GM19397 (cell line): ENCODE results near the gene SNX19.
A peak's percentile ranks its signal among the peaks of the same experiment; 100 is the strongest.
"Not testable (repeated sequence)": the region's sequence is repeated elsewhere in the genome, so short reads cannot be mapped to it uniquely, and the experiment has no call there.

Source experiments
- ATAC-seq: cut with Tn5 transposase; IDR thresholded peaks from one replicate; pipeline ENCODE4 v1.9.1; 2021; ENCODE audit warnings: mild to moderate bottlenecking, moderate library complexity; ENCODE audit not compliant: unreplicated experiment

The SNX19 gene, protein sequence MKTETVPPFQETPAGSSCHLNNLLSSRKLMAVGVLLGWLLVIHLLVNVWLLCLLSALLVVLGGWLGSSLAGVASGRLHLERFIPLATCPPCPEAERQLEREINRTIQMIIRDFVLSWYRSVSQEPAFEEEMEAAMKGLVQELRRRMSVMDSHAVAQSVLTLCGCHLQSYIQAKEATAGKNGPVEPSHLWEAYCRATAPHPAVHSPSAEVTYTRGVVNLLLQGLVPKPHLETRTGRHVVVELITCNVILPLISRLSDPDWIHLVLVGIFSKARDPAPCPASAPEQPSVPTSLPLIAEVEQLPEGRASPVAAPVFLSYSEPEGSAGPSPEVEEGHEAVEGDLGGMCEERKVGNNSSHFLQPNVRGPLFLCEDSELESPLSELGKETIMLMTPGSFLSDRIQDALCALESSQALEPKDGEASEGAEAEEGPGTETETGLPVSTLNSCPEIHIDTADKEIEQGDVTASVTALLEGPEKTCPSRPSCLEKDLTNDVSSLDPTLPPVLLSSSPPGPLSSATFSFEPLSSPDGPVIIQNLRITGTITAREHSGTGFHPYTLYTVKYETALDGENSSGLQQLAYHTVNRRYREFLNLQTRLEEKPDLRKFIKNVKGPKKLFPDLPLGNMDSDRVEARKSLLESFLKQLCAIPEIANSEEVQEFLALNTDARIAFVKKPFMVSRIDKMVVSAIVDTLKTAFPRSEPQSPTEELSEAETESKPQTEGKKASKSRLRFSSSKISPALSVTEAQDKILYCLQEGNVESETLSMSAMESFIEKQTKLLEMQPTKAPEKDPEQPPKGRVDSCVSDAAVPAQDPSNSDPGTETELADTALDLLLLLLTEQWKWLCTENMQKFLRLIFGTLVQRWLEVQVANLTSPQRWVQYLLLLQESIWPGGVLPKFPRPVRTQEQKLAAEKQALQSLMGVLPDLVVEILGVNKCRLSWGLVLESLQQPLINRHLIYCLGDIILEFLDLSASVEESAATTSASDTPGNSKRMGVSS

DNA sequence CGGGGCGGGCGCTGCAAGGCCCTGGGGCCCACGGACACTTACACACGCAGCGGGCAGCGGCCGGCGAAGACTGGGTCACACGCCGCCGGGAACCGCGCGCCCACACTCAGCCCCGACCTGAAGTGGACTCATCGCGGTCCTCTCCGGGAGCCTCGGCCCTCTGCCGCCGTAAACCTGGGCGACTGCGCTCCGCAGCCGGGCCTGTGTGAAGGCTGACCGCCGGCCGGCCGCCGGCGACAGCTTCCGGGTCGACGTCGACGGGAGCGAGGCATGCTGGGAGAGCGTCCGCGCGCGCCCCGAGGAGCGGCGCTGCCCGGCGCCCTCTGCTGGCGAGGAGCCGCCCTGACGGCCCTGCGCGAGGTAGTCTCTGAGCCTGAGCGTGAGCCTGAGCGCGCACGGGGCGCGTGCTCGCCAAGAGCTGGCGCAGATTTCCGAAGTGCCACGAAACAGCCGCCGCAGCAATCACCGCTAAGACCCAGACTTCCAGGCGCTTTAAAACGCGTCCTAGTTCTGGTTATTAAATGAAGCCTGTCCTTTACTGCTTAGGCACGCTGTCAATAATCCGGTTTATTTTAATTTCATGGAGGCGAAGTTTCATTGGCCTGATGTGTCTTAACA is at the start of gene SNX19:
Gene SNX19 (minus strand): TSS at position 242 of the 618 bp plus-strand sequence. CDS start 540 bp downstream, outside the sequence.
- ATAC-seq = peak; percentile 98

DNA sequence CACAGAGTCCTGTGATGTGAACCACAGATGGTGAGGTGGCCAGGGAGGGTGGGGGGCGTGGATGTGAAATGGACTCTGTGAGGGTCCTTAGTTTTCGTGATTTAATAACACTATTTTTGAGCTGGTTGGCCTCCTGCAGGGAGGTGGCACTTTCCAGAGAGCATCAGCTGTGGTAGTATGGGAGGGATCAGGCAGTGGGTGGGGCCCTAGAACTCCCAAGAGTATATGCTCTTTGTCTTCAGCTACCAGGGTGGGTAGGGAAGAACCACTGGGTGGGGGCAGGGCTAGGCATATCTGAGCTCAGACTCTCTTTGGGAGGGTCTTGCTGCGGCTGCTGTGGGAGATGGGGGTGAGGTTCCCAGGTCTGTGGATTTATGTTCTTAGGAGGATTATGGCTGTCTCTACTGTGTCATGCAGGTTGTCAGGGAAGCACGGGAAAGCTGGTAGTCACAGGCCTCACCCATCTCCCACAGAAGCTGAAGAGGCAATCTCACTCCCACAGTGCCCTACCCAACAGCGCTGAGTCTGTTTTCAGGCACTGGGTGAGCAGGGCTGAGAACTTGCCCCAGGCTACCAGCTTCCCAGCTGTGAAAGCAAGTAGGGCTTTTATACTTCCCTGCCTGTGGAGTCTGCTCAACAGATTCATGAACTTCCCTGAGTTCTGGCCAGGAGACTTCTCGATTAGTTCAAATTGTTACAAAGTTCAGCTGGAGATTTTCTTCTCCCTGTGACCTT is 47.9 kb upstream of the SNX19 start:
- ATAC-seq = no peak

DNA sequence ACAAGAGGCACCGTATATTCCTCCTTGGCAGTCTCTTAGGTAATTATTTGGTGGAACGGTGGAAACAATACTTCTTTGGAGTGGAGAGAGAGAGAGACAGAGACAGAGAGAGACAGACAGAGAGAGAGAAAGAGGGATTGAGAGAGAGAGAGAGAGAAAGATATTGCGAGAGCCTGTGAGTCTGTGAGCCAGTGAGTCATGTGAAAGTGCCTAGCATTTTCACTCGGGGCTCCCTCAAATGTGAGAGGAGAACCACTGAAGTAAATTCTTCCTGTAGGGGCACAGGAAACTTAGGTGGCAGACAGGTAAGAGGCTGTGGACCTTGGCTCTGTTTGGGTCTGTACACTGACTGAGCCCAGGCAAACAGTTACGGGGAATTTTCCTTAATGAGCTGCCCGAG is 31.6 kb upstream of the SNX19 start:
- ATAC-seq = no peak

DNA sequence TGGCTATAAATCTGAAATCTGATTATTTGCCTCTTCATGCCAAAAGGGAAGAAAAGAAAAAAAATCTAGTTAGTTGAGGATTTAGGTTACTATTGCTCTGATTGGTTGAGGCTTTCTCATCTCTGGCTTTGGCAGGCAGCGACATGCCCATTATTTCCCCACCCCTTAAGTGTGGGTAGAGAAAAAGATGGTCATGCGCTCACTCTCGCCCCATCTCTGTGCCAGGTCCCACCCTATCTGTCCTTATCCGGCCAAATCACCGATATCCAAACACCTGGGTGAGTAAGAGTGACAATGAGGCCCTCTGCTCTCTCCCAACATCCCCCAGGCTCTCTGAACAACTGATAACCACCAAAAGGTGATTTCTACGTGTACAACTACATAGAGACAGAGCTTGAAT is 31.2 kb upstream of the SNX19 start:
- no peak for ATAC-seq

DNA sequence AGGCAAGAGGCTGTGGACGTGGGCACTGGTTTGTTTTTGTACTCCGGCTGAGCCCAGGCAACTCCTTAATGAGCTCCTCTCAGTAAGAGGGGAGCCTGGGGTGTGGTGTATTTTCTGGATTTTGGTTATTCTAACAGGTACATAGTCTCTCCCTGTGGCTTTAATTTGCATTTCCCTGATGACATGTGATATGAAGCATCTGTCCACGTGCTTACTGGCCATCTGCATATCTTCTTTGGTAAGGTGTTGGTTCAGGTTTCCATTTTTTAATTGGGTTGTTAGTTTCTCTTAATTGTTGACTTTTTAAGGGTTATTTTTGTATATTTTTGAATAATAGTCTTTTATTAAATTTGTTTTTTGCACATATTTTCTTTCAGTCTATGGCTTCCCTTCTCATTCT is 30.8 kb upstream of the SNX19 start:
- ATAC-seq = no peak

DNA sequence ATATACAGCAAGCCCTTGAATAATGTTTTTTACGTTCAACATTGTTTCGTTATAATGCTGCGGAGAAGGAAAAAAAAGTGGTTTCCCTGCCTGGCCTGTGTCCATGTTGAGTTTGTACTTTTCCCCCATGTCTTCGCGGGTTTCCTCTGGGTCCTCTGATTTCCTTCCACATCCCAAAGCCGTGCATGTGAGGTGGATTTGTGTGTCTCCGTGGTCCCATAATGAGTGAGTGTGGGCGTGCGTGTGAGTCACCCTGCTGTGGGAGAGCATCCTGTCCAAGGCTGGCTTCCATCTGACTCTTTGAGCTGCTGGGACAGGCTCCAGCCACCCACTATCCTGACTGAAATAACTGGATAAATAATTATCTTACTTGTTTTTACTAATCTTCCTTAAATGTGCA is 29.6 kb upstream of the SNX19 start:
- ATAC-seq = no peak

DNA sequence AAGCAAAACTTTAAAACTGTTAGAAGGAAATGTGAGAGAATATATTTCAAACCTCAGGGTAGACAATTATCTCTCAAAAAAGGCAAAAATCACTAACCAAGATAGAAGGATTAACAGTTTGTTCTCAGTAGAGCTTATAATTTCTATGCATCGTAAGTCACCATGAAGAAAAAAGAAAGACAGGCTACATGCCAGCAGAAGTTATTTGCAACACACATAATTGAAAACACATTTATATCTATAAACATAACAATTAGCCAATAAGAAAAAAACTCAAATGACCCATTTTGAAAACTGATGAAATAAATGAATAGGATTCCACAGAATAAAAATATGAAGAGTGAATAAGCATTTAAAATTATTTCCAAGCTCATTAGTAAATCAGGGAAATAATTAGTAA is 24.4 kb upstream of the SNX19 start:
- ATAC-seq = no peak

DNA sequence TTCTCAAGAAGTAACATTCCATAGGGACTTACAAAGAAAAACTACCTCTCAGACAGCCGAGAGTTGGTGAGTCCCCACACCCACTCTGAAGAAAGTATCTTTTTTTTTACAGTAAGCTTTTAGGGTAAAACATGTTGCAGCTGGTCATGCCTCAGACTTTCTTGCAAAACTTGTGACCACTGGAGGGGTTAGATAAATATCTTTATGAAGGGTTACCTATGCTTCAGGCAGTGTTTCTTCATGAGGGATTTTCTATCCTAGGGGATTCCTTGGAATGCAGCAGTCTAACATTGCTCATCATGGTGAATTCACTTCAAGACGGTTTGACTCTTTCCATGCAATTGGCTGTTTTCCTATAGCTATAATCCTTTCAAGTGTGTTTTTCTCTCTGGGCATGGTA is 20.8 kb upstream of the SNX19 start:
- ATAC-seq = no peak

DNA sequence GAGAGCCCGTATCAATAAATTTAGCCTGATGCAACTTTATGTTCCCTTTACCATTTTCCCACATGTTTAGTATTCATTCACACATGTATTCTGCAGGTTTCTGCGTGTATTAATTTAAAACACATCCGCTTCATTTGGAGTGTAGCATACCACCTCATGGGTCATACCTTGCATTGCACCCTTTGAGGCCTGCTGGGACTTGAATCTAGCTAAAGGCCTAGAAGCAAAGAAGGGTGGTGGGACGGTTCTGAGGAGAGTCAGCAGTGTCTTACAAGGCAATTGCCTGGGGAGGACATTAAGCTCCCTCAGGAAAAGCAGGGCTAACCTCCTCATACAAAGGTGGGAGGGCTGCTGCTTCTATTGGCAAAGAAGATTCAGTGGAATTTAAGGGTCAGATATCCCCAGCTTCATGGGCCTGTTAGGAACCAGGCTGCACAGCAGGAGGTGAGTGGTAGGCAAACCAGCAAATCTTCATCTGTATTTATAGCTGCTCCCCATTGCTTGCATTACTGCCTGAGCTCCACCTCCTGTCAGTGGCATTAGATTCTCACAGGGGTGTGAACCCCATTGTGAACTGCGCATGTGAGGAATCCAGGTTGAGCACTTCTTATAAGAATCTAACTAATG is 15.9 kb upstream of the SNX19 start:
- ATAC-seq = no peak

DNA sequence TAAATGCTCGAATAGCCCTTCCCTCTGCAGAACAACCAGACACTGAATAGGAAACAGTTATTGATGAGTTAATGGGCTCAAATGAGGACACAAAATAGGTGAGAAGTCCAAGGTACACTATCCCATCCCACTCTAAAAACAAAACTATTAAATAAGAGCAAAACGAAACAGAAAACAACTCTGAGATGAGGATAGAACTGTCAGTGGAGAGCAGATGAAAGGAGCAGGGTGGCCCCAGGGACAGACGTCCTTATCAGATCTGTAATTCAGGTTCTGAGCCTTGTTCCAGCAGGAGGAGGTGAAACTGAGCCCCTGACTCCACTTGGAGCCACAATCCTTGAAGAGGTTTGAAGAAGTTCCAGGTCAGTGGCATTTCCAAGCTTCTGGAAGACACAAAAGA is 8.5 kb upstream of the SNX19 start:
- no peak for ATAC-seq

DNA sequence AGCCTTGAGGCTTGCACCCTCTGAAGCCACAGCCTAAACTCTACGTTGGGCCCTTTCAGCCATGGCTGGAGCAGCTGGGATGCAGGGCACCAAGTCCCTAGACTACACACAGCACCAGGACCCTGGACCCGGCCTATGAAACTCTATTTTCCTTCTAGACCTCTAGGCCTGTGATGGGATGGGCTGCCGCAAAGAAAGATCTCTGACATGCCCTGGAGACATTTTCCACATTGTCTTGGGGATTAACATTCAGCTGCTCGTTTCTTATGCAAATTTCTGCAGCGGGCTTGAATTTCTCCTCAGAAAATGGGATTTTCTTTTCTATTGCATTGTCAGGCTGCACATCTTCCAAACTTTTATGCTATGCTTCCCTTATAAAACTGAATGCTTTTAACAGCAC is 4.3 kb upstream of the SNX19 start:
- not testable (repeated sequence) for ATAC-seq

DNA sequence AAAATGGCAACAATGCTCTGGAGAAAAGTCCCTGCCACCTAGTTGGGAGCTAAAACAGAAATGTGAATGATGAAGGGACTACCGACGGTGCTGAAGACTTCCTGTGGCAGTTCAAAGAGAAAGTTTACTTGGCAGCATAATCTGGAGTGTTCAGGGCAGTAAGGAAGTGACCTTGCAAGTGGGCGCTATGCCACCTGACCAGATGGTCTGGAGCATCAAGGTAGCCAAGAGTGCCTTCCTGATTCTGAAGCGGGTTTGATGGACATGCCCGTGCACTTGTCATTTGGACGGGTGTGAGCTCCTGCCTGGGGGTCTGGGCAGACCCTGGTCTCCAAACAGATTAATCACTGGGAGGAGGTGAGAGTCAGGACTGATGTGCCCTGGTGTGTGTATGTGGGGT is 1.8 kb upstream of the SNX19 start:
- ATAC-seq = no peak

DNA sequence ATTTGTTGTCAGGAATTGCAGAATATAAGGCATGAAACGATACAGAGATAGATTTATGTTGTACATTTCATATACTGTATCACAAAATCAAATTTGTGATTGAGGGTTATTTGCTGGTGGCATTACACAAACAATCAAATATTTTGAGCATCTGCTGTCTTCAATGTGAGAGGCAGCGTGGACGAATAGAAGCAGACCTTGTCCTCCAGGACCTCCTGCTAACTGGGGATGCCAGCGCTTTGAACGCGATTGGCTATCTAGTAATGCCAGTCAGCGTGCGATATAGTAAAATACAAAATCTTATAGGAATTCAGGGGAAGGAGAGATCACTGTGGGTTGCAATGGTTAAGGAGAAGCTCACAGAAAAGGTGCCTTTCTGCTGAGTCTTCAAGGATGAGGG is 631 bp upstream of the SNX19 start:
- ATAC-seq = no peak

DNA sequence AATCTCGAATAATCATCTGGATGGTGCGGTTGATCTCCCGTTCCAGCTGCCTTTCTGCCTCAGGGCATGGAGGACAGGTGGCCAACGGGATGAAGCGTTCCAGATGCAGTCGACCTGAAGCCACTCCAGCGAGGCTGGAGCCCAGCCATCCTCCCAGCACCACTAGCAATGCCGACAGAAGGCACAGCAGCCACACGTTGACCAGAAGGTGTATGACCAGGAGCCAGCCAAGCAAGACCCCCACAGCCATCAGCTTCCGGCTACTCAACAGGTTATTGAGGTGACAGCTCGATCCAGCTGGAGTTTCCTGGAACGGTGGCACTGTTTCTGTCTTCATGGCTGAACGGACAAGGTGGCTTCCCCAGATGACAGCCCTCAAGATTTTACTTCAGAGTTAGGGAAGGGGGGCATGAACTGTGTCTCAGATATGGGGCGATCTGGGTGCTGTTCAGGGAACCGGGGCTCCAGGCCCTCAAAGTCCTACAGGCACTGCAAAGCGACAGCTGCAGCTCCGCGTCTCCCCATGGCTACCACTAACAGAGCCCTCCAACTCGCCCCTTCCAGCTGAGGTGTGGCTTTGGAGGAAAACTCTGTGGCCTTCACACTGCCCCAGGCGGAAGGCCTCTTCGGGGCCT is 559 bp downstream of the SNX19 start:
- ATAC-seq = peak; percentile 3

DNA sequence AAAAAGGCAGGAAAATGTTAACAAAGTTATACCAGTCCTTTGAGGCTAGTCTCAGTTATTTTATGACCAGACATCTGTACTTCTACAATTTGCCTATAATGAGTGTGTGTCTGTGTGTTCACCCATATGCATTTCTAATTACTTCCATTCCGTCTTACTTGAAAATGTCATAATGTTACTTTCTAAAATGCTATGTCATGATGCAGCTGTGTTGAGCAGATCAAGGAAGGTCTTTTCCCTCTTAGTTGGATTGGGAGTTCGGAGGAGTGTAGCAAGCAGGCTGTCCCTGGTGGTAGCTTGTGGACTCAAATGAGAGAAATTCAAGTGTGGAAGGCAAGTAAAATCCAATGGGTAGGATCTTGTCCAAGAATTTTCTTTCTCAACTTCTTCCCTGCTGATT is 3.0 kb downstream of the SNX19 start:
- no peak for ATAC-seq

DNA sequence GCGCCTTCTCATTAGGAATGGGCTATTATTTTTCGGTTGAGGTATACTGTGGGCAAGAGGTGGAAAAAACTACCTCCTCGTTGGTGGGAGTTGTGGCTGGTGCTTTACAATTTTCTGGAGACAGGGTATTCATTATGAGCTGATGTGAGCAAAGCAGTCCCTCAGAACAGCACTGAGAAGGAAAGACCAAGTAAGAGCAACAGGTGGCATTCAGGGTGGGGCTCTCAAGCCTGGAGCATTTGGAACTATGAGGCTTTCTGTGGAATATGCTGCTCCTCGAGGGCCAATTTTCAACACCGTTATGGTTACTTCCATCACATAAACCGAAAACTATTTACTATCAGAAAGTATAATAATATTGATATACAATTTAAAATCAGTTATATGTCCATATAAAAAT is 3.7 kb downstream of the SNX19 start:
- ATAC-seq = no peak

DNA sequence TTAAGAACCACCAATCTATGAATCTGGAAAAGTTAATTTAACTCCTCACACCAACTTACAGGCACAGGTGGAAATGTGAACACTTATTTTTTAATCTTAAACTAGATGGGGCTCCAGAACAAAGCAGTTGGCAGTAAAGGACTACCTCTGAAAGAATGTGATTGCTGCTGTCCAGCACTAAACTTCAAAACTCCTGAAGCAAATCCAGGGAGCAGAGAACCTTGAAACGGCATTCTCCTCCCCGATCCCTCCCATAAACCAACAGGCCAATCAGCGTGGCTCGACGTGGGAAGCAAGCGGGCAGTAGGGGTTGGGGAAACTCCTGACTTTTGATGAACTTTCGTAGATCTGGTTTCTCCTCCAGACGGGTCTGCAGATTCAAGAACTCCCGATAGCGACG is 5.0 kb downstream of the SNX19 start:
- no peak for ATAC-seq

DNA sequence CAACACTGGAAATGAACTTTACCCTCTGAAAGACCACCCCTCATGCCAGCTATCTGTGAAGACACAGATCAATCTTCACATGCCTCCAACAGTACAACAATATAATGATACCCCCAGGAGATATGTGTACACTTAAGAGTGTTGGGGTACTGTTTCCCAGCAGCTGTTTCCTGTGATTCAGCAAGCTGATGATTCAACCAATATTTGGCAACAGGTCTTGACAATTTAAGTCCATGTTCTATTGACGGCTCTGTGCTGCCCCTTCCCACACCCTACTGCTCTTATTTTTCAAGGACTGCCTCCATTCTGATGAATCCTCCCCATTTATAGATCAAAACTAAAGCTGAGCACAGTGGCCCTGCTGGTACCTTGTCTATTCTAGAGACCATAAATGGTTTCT is 6.6 kb downstream of the SNX19 start:
- ATAC-seq = no peak

DNA sequence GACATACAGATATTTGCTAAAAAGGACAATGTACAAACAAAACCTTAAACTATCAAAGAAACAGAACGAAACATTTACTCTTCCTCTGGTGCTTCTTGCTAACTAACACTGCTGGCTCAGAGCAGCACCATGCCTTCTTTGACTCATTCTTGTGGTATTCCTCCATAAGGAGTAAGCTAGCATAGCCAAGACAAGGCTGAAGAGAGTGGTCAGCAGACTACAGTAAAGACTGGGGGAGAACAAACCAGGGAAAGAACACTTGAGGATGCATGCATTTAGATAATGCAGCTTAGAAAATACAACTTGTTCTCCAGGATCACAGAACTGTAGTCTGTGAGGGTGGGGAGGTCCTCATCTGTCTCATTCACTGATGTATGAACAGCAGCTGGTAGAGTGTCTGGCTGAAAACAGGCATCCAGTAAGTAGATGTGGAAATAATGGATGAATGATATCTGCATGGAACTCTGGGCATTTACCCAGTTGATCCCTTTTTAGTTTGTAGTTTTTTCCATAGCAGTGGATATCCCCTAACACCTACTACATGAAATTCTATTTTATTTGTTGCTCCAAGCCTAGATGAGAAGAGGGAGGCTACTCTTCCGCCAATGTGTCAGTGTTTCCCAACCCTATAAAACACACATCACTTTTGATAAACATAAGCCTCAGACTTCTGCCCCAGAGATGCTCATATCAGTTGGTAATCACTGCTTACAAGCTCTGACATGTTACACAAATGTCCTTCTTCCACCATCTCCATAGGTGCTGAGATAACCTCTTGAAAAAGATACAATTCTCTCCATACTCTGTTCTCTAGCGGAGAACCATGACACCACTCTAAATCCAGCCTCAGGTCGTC is 7.3 kb downstream of the SNX19 start:
- no peak for ATAC-seq
